Uterine smooth muscle cell (primary cell): ENCODE measurements around the gene SMAD4. TPM values are rescaled to one million over a fixed set of nuclear protein-coding genes. Genes with fewer than 3 reads are reported as not detected.

ENCODE experiments used
- total RNA-seq: library from RNA; depleted of rRNA; stranded (reverse); fragments of >200 nt; gene quantifications from 2 replicates; pipeline ENCODE4 v1.2.3, GENCODE V29; 2014

The SMAD4 gene
- total RNA-seq = 106 and 107 TPM in 2 replicates

DNA sequence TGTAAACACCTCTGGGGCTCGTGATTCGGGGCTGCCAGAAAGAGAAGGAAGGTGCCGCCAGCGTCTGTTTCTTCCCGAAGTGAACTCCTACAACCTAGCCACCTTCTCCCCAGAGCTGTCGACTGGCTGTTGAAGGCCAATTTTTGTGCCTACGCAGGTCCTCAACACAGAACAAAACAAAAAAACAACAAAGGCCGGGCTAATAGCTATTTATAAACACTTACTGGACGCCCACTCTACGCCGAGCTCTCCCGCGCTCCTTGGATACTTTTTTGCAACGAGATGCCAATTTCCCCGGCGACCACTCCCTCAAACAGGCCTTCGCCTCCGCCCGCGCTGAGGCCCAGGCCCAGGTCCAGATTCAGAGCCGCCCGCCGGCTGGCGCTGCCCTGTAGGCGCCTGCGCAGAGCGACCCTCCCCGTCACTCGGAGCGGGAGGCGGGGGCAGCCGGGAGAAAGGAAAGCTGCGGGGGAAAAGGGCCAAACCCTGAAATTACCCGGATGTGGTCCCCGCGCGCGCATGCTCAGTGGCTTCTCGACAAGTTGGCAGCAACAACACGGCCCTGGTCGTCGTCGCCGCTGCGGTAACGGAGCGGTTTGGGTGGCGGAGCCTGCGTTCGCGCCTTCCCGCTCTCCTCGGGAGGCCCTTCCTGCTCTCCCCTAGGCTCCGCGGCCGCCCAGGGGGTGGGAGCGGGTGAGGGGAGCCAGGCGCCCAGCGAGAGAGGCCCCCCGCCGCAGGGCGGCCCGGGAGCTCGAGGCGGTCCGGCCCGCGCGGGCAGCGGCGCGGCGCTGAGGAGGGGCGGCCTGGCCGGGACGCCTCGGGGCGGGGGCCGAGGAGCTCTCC, at the start of gene SMAD4:
Gene SMAD4, plus strand, starts transcription at position 520 of the 843 bp plus-strand sequence. CDS start 16,834 bp downstream, outside the sequence.

Other genes with a start within 250 kb of the SMAD4 start
- 0.12 TPM in 1 of 2 replicates, not detected in the other for gene MRO, start 210.2 kb upstream of the SMAD4 start, total RNA-seq
- gene ME2, start 151.1 kb upstream of the SMAD4 start, total RNA-seq = 70.5 and 70.8 TPM in 2 replicates
- 6.1 and 7.0 TPM in 2 replicates for gene ELAC1, start 62.2 kb upstream of the SMAD4 start, total RNA-seq
- gene MEX3C, start 167.5 kb downstream of the SMAD4 start, total RNA-seq = 35.4 and 52.4 TPM in 2 replicates